ENCODE results near the gene BTD.

GRCh38 chr3:15645246-15645645 lies 43.7 kb downstream of the BTD start:
- TF ChIP-seq CTCF (conservative IDR thresholded peaks at IDR 0.05 in 1 of 2, IDR thresholded peaks at IDR 0.05 in 1 of 2; ENCODE audit: low read depth in 1 of 2, low read length in 2 of 2) (no peak), EZH2 (IDR thresholded peaks at IDR 0.05; ENCODE audit: low read length, missing control alignments) (no peak)
